SK-N-SH (cell line): ENCODE measurements around the gene SLC25A18. TPM values are rescaled to one million over a fixed set of nuclear protein-coding genes. Genes with fewer than 3 reads are reported as not detected.

Source experiments
- CTCF ChIA-PET: fragments of 300-600, 350-600 bp; formaldehyde crosslinking; extraction: SDS; loops from one replicate; lab custom pipeline; 2021; lab: Yijun Ruan, JAX
- POLR2A ChIA-PET: fragments of 350-600 bp; sonication (Branson Sonifier 250); formaldehyde crosslinking; extraction: SDS; loops from one replicate; lab custom pipeline; 2020; ENCODE audit warnings: antibody characterized with exemption, inconsistent platforms; lab: Yijun Ruan, JAX
- DNase-seq: peaks from one replicate; pipeline ENCODE4 v3.0.0; 2012
- H2AFZ ChIP-seq: fragments of 200-600 bp; sonication (generic); 2 replicates; pipeline ENCODE4 v1.8.1; 2016; ENCODE audit warnings: antibody characterized with exemption, mild to moderate bottlenecking, low read depth
- H3F3A ChIP-seq: fragments of 200-600 bp; sonication (generic); replicated peaks from 2 replicates; pipeline ENCODE3; 2016; ENCODE audit warnings: antibody characterized with exemption, mild to moderate bottlenecking; ENCODE audit not compliant: insufficient read depth
- H3K27ac ChIP-seq, 2 experiments: fragments of 200-500 bp in 1 of 2; fragments of 200-600 bp in 1 of 2; sonication (Bioruptor generic) in 1 of 2; sonication (generic), shearing (Covaris generic) in 1 of 2; 2 replicates each; pipeline versions ENCODE4 v1.5.1 to v1.6.1; 2014 to 2016; ENCODE audit warnings: low read depth in 2 of 2, inconsistent platforms in 1 of 2, low read length in 1 of 2, mild to moderate bottlenecking in 1 of 2, mixed read lengths in 1 of 2
- H3K27me3 ChIP-seq: fragments of 200-600 bp; sonication (generic), shearing (Covaris generic); 2 replicates; pipeline ENCODE4 v1.6.1; 2016; ENCODE audit warnings: mixed run types; ENCODE audit not compliant: insufficient read depth
- H3K36me3 ChIP-seq, 2 experiments: fragments of 200-500 bp in 1 of 2; fragments of 200-600 bp in 1 of 2; sonication (Bioruptor generic) in 1 of 2; sonication (generic) in 1 of 2; replicated peaks in 1 of 2; 2 replicates each; pipeline versions ENCODE3 to v1.5.1; 2014 to 2016; ENCODE audit warnings: low read length in 1 of 2, mild to moderate bottlenecking in 1 of 2; ENCODE audit not compliant: insufficient read depth in 2 of 2, control insufficient read depth in 1 of 2
- H3K4me1 ChIP-seq, 2 experiments: fragments of 200-500 bp in 1 of 2; fragments of 200-600 bp in 1 of 2; sonication (Bioruptor generic) in 1 of 2; sonication (generic), shearing (Covaris generic) in 1 of 2; 2 replicates each; pipeline versions ENCODE4 v1.5.1 to v1.6.1; 2014 to 2016; ENCODE audit warnings: low read depth in 1 of 2, low read length in 1 of 2, mixed run types in 1 of 2; ENCODE audit not compliant: insufficient read depth in 2 of 2, control insufficient read depth in 1 of 2
- H3K4me2 ChIP-seq: fragments of 200-600 bp; sonication (generic), shearing (Covaris generic); 2 replicates; pipeline ENCODE4 v1.6.1; 2017; ENCODE audit warnings: mixed run types
- H3K4me3 ChIP-seq, 2 experiments: fragments of 200-500 bp in 1 of 2; fragments of 200-600 bp in 1 of 2; sonication (Bioruptor generic) in 1 of 2; sonication (generic), shearing (Covaris generic) in 1 of 2; 2 replicates each; pipeline versions ENCODE4 v1.5.1 to v1.8.1; 2014 to 2016; ENCODE audit warnings: low read depth in 2 of 2, inconsistent platforms in 1 of 2, low read length in 1 of 2, mild to moderate bottlenecking in 1 of 2, mixed read lengths in 1 of 2, moderate library complexity in 1 of 2
- H3K79me2 ChIP-seq: fragments of 200-600 bp; sonication (generic); 2 replicates; pipeline ENCODE4 v1.8.1; 2017; ENCODE audit warnings: mild to moderate bottlenecking; ENCODE audit not compliant: insufficient read depth
- H3K9ac ChIP-seq: fragments of 200-600 bp; sonication (generic); 2 replicates; pipeline ENCODE4 v1.6.1; 2017; ENCODE audit warnings: mixed run types
- H3K9me2 ChIP-seq: fragments of 200-600 bp; sonication (generic); 2 replicates; pipeline ENCODE4 v1.6.1; 2017; ENCODE audit warnings: mixed run types
- H3K9me3 ChIP-seq: fragments of 200-600 bp; sonication (generic); 2 replicates; pipeline ENCODE4 v1.6.1; 2017; ENCODE audit warnings: mixed run types, mild to moderate bottlenecking, moderate library complexity
- H4K20me1 ChIP-seq: fragments of 200-600 bp; sonication (generic); 2 replicates; pipeline ENCODE4 v1.6.1; 2017; ENCODE audit warnings: mild to moderate bottlenecking, mixed run types; ENCODE audit not compliant: insufficient read depth
- EP300 ChIP-seq, 2 experiments: IDR thresholded peaks; 2 replicates each; pipeline versions ENCODE4 v1.4.0 to v1.6.1; 2012; ENCODE audit warnings: borderline replicate concordance in 1 of 2, low read depth in 1 of 2, low read length in 1 of 2
- EZH2phosphoT487 ChIP-seq: fragments of 200-600 bp; sonication (generic); IDR thresholded peaks from 2 replicates; pipeline ENCODE4 v1.6.1; 2017; ENCODE audit warnings: low read depth, mixed run types, mild to moderate bottlenecking, antibody characterized with exemption, moderate library complexity, borderline replicate concordance
- FOSL2 ChIP-seq: IDR thresholded peaks from 2 replicates; pipeline ENCODE4 v1.4.0; 2012; ENCODE audit warnings: low read depth, mild to moderate bottlenecking, moderate library complexity, borderline replicate concordance
- FOXM1 ChIP-seq: IDR thresholded peaks from 2 replicates; pipeline ENCODE4 v1.4.0; 2012; ENCODE audit warnings: low read depth, mild to moderate bottlenecking
- GABPA ChIP-seq: IDR thresholded peaks from 2 replicates; pipeline ENCODE4 v1.4.0; 2012; ENCODE audit warnings: low read depth, mild to moderate bottlenecking
- MEF2A ChIP-seq: IDR thresholded peaks from 2 replicates; pipeline ENCODE4 v1.4.0; 2012; ENCODE audit warnings: low read depth, borderline replicate concordance
- MXI1 ChIP-seq: IDR thresholded peaks from 2 replicates; pipeline ENCODE4 v1.6.1; 2012; ENCODE audit warnings: mild to moderate bottlenecking, low read depth, low read length, improper control_type of control experiment
- NFIC ChIP-seq: IDR thresholded peaks from 2 replicates; pipeline ENCODE4 v1.4.0; 2012; ENCODE audit warnings: borderline replicate concordance
- NRF1 ChIP-seq: IDR thresholded peaks from 2 replicates; pipeline ENCODE4 v1.6.1; 2012; ENCODE audit warnings: low read depth, mild to moderate bottlenecking, low read length
- POLR2AphosphoS5 ChIP-seq: IDR thresholded peaks from 2 replicates; pipeline ENCODE4 v1.6.1; 2012; ENCODE audit warnings: low read depth, low read length
- RAD21 ChIP-seq: IDR thresholded peaks from 2 replicates; pipeline ENCODE4 v1.6.1; 2012; ENCODE audit warnings: mild to moderate bottlenecking, low read length
- RCOR1 ChIP-seq: fragments of 150-350 bp; IDR thresholded peaks from 2 replicates; pipeline ENCODE4 v1.6.1; 2017; ENCODE audit warnings: antibody characterized with exemption, low read length
- RFX5 ChIP-seq: IDR thresholded peaks from 2 replicates; pipeline ENCODE4 v1.6.1; 2012; ENCODE audit warnings: mild to moderate bottlenecking, improper control_type of control experiment, low read length
- RXRA ChIP-seq: IDR thresholded peaks from 2 replicates; pipeline ENCODE4 v1.4.0; 2012; ENCODE audit warnings: low read depth, mild to moderate bottlenecking, borderline replicate concordance
- SIN3A ChIP-seq: IDR thresholded peaks from 2 replicates; pipeline ENCODE4 v1.6.1; 2012; ENCODE audit warnings: low read depth, mild to moderate bottlenecking, low read length, moderate library complexity, borderline replicate concordance
- SMC3 ChIP-seq: IDR thresholded peaks from 2 replicates; pipeline ENCODE4 v1.6.1; 2012; ENCODE audit warnings: low read depth, low read length, improper control_type of control experiment
- TAF1 ChIP-seq: IDR thresholded peaks from 2 replicates; pipeline ENCODE4 v1.6.1; 2012; ENCODE audit warnings: low read depth, mild to moderate bottlenecking, low read length, moderate library complexity, borderline replicate concordance
- YY1 ChIP-seq: IDR thresholded peaks from 2 replicates; pipeline ENCODE4 v1.4.0; 2012; ENCODE audit warnings: low read depth, mild to moderate bottlenecking
- ZBTB33 ChIP-seq: IDR thresholded peaks from 2 replicates; pipeline ENCODE4 v1.4.0; 2012; ENCODE audit warnings: low read depth, borderline replicate concordance
- WGBS: methylation state at CpG from one replicate; pipeline ENCODE4 v1.1.6; 2017; ENCODE audit warnings: low lambda C conversion rate; 5-methylcytosine and 5-hydroxymethylcytosine counted together
- polyA plus RNA-seq, 3 experiments: library from polyadenylated mRNA; depleted of rRNA; stranded (reverse); fragments of >200 nt; gene quantifications; 2 replicates each; pipeline ENCODE4 v1.2.3, GENCODE V29; 2012
- TF ChIP-seq, protein P1 (sequence below): fragments of 150-350 bp; IDR thresholded peaks from 2 replicates; pipeline ENCODE4 v1.6.1; 2016; ENCODE audit warnings: mild to moderate bottlenecking, low read depth, low read length
- TF ChIP-seq, protein P2 (sequence below): fragments of 200-600 bp; sonication (generic); IDR thresholded peaks from 2 replicates; pipeline ENCODE4 v1.6.1; 2017; ENCODE audit warnings: antibody characterized with exemption, mild to moderate bottlenecking, moderate library complexity

Gene SLC25A18
- polyA plus RNA-seq, 1 of the 3 experiments (the other 2 are of a cell fraction) = 0.02 TPM

DNA sequence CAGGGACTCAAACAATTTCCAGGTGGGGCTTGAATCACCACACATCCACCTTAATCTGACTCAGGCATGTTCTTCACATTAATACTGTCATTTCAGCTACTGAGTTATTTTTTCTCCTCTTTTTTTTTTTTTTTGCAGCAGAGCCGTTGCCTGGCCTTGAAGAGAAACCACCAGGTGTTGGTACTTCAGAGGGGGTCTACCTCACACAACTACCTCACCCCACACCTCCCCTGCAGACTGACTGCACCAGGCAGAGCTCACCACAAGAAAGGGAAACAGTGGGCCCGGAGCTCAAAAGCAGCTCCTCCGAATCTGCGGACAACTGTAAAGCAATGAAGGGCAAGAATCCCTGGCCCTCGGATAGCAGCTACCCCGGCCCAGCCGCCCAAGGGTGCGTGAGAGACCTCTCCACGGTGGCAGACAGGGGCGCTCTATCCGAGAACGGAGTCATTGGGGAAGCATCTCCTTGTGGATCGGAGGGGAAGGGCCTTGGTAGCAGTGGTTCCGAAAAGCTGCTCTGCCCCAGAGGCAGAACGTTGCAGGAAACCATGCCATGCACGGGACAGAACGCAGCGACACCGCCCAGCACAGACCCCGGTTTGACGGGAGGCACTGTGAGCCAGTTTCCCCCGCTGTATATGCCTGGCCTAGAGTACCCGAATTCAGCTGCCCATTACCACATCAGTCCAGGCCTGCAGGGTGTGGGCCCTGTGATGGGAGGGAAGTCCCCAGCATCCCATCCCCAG, 15.1 kb upstream of the SLC25A18 start (continued):
- TF ChIP-seq, protein P1, sequence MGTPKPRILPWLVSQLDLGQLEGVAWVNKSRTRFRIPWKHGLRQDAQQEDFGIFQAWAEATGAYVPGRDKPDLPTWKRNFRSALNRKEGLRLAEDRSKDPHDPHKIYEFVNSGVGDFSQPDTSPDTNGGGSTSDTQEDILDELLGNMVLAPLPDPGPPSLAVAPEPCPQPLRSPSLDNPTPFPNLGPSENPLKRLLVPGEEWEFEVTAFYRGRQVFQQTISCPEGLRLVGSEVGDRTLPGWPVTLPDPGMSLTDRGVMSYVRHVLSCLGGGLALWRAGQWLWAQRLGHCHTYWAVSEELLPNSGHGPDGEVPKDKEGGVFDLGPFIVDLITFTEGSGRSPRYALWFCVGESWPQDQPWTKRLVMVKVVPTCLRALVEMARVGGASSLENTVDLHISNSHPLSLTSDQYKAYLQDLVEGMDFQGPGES = no peak
- TF ChIP-seq ZBTB33 (no peak), EZH2phosphoT487 (no peak), SIN3A (no peak), YY1 (no peak), RCOR1 (no peak), NFIC (no peak), NRF1 (no peak)

DNA sequence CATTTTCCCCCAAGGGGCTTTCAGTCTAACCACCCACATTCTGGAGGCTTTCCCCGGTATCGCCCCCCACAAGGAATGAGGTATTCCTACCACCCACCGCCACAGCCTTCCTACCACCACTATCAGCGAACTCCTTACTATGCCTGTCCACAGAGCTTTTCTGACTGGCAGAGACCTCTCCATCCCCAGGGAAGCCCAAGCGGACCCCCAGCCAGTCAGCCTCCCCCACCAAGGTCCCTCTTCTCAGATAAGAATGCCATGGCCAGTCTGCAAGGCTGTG, 14.6 kb upstream of the SLC25A18 start:
- Histone ChIP-seq H2AFZ (no peak overlapping the region), H3K27ac (no peak overlapping the region), H3K9ac (no peak overlapping the region), H3F3A (no peaks in the 10 kb centered on the region), H3K9me3 (no peaks in the 10 kb centered on the region), H3K4me2 (no peak overlapping the region), H4K20me1 (no peaks in the 10 kb centered on the region), H3K9me2 (no peaks in the 10 kb centered on the region), H3K27me3 (no peaks in the 10 kb centered on the region), H3K4me3 (no peak overlapping the region), H3K79me2 (no peaks in the 10 kb centered on the region), H3K36me3 (no peaks in the 10 kb centered on the region), H3K4me1 (no peaks in the 10 kb centered on the region)
- DNase-seq = no peak
- 76% methylated on average over 5 of the region's 5 CpGs for WGBS
- TF ChIP-seq EZH2phosphoT487 = no peak
- TF ChIP-seq, protein P2, sequence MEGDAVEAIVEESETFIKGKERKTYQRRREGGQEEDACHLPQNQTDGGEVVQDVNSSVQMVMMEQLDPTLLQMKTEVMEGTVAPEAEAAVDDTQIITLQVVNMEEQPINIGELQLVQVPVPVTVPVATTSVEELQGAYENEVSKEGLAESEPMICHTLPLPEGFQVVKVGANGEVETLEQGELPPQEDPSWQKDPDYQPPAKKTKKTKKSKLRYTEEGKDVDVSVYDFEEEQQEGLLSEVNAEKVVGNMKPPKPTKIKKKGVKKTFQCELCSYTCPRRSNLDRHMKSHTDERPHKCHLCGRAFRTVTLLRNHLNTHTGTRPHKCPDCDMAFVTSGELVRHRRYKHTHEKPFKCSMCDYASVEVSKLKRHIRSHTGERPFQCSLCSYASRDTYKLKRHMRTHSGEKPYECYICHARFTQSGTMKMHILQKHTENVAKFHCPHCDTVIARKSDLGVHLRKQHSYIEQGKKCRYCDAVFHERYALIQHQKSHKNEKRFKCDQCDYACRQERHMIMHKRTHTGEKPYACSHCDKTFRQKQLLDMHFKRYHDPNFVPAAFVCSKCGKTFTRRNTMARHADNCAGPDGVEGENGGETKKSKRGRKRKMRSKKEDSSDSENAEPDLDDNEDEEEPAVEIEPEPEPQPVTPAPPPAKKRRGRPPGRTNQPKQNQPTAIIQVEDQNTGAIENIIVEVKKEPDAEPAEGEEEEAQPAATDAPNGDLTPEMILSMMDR = no peak
- TF ChIP-seq RFX5 = no peak
- TF ChIP-seq FOXM1 = no peak
- TF ChIP-seq POLR2AphosphoS5 = no peak
- TF ChIP-seq TAF1 = no peak
- no peak for TF ChIP-seq FOSL2
- no peak for TF ChIP-seq RXRA
- TF ChIP-seq EP300 (IDR thresholded peaks at IDR 0.05; ENCODE audit: borderline replicate concordance in 1 of 2, low read depth in 1 of 2, low read length in 1 of 2) = no peak
- no peak for TF ChIP-seq RAD21
- TF ChIP-seq GABPA = no peak
- TF ChIP-seq ZBTB33 = no peak
- no peak for TF ChIP-seq MXI1
- no peak for TF ChIP-seq MEF2A
- no peak for TF ChIP-seq SMC3
- TF ChIP-seq NFIC = no peak
- ChIA-PET POLR2A (no interaction called here), CTCF (interaction anchor here (3.4 kb wide), 1 partner anchor 10 kb away, joined by 19 read pairs; no protein-coding TSS in a partner anchor)
